Ovary (tissue), 3 donors: ENCODE data around the gene UGT1A5.

Experiments used
- EP300 ChIP-seq: sonication (generic); formaldehyde crosslinking; IDR thresholded peaks from one replicate; pipeline ENCODE4 v1.6.1; 2017; ENCODE audit warnings: antibody characterized with exemption
- POLR2A ChIP-seq: fragments of 450-650 bp; IDR thresholded peaks from one replicate; pipeline ENCODE4 v1.6.1; 2017; ENCODE audit warnings: antibody characterized with exemption, mild to moderate bottlenecking, moderate library complexity
- TF ChIP-seq, protein P1 (sequence below), 3 donors: fragments of 450-650 bp in 2 of 3; fragments of 200-600 bp in 1 of 3; IDR thresholded peaks; one replicate each; pipeline versions ENCODE4 v1.5.1 to v1.8.0; 2016 to 2022; ENCODE audit warnings: antibody characterized with exemption in 3 of 3, mild to moderate bottlenecking in 1 of 3
- donor health status: DM: no; HTN: no; CAD: no.

DNA sequence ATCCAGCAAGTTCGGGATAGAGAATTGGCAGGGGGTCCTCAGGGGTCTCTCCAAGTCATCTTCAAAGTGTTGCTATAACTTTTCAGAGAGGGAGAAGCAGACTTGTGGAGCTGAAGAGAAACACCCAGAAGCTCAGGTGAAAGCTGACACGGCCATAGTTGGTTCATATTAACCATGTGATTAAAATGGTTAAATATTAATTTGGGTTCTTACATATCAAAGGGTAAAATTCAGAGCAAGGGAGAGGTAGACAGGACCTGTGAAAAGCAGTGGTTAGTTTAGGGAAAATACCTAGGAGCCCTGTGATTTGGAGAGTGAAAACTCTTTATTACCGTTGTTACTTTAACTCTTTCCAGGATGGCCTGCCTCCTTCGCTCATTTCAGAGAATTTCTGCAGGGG lies 20.1 kb upstream of the UGT1A5 start, which contains the start of gene UGT1A6:
- TF ChIP-seq, protein P1, sequence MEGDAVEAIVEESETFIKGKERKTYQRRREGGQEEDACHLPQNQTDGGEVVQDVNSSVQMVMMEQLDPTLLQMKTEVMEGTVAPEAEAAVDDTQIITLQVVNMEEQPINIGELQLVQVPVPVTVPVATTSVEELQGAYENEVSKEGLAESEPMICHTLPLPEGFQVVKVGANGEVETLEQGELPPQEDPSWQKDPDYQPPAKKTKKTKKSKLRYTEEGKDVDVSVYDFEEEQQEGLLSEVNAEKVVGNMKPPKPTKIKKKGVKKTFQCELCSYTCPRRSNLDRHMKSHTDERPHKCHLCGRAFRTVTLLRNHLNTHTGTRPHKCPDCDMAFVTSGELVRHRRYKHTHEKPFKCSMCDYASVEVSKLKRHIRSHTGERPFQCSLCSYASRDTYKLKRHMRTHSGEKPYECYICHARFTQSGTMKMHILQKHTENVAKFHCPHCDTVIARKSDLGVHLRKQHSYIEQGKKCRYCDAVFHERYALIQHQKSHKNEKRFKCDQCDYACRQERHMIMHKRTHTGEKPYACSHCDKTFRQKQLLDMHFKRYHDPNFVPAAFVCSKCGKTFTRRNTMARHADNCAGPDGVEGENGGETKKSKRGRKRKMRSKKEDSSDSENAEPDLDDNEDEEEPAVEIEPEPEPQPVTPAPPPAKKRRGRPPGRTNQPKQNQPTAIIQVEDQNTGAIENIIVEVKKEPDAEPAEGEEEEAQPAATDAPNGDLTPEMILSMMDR (IDR thresholded peaks at IDR 0.05) = no peak
- TF ChIP-seq POLR2A (no peak), EP300 (no peak)
